H1 (cell line): ENCODE data around the gene MYO15B. TPM values are rescaled to one million over a fixed set of nuclear protein-coding genes. Genes with fewer than 3 reads are reported as not detected.

Source experiments
- ATF2 ChIP-seq: IDR thresholded peaks from 2 replicates; pipeline ENCODE4 v1.6.1; 2012; ENCODE audit warnings: low read length, inconsistent platforms
- BACH1 ChIP-seq: IDR thresholded peaks from 2 replicates; pipeline ENCODE4 v1.6.1; 2012; ENCODE audit warnings: low read length, improper control_type of control experiment
- GABPA ChIP-seq: IDR thresholded peaks from 2 replicates; pipeline ENCODE4 v1.6.1; 2011; ENCODE audit warnings: mild to moderate bottlenecking, low read length, moderate library complexity, borderline replicate concordance; ENCODE audit not compliant: insufficient read depth
- KDM4A ChIP-seq: IDR thresholded peaks from one replicate; pipeline ENCODE4 v1.7.1; 2012; ENCODE audit warnings: low read depth, mild to moderate bottlenecking, moderate library complexity, low read length, inconsistent platforms; ENCODE audit not compliant: severe bottlenecking
- RNF2 ChIP-seq: fragments of 200-900, 300-1000 bp; sonication (generic); IDR thresholded peaks from 2 replicates; pipeline ENCODE4 v1.7.1; 2016; ENCODE audit warnings: borderline replicate concordance, low read depth, mild to moderate bottlenecking, antibody characterized with exemption, low read length; ENCODE audit not compliant: poor library complexity, severe bottlenecking; ENCODE audit errors: missing control alignments
- TAF1 ChIP-seq: IDR thresholded peaks from 2 replicates; pipeline ENCODE4 v1.6.1; 2011; ENCODE audit warnings: mild to moderate bottlenecking, low read depth, low read length
- TBP ChIP-seq: IDR thresholded peaks from 2 replicates; pipeline ENCODE4 v1.6.1; 2011; ENCODE audit warnings: low read depth, low read length, improper control_type of control experiment
- polyA plus RNA-seq, 7 experiments: library from polyadenylated mRNA; depleted of rRNA in 3 of 7; stranded (reverse) in 5 of 7; unstranded in 2 of 7; fragments of >200 nt in 5 of 7; fragments of 200-250 nt in 2 of 7; gene quantifications; 1 replicate in 5 of 7; 2 replicates in 1 of 7; 4 replicates in 1 of 7; pipeline versions ENCODE4 v1.2.1 to v1.2.3, GENCODE V29; 2011 to 2013; ENCODE audit warnings: missing spikeins in 2 of 7, mixed read lengths in 2 of 7
- total RNA-seq: library from RNA; stranded (reverse); fragmentation: NEBNext Ultra II Directional; extraction: Animal tissue kit (Norgen Biotek cat#: 25700); gene quantifications from 2 replicates; pipeline ENCODE4 v1.2.1, GENCODE V29; 2021

MYO15B gene
- total and polyA plus RNA-seq, 2 of the 8 experiments (the other 6 are each of a cell fraction or from before 2014, with no cell fraction given): 7.1 to 11.2 TPM

- TF ChIP-seq TBP (no peak), GABPA (no peak), KDM4A (no peak), BACH1 (no peak), TAF1 (no peak), ATF2 (no peak), RNF2 (no peak)
Measured at GRCh38 chr17:75540923-75541503, 46.6 kb upstream of the MYO15B start (continued).
